Left ventricle myocardium superior (tissue), 1 donor: Measurements from ENCODE around the gene KHK. TPM values are rescaled to one million over a fixed set of nuclear protein-coding genes. Genes with fewer than 3 reads are reported as not detected.
"Not testable (repeated sequence)": the region's sequence is repeated elsewhere in the genome, so short reads cannot be mapped to it uniquely, and the experiment has no call there.

Source experiments
- ATAC-seq: fragments of 200-7000 bp; cut with Tn5 transposase; one replicate; pipeline ENCODE4 v1.9.1; 2020; ENCODE audit warnings: mild to moderate bottlenecking, moderate library complexity
- DNase-seq: peaks from one replicate; pipeline ENCODE4 v3.0.0-alpha.2; 2020
- intact Hi-C: fragments of 100-400 bp; cut with micrococcal nuclease; formaldehyde crosslinking; loops from one replicate; pipeline ENCODE4 v1.11.0; 2022
- total RNA-seq: library from RNA; stranded (reverse); fragmentation: NEBNext Ultra II Directional; extraction: Animal tissue kit (Norgen Biotek cat#: 25700); gene quantifications from one replicate; pipeline ENCODE4 v1.2.1, GENCODE V29; 2021
- donor health status: DM: no; HTN: yes; CAD: no; lungs with severe emphysema.

KHK gene
- total RNA-seq, 1 donor from 2014 or later = 4.0 TPM

GRCh38 chr2:27091746-27092695, 5.4 kb downstream of the KHK start:
- intact Hi-C loops = loop anchor here (10.0 kb wide), 2 partner anchors 93 to 193 kb away; partner anchors contain the start of gene TRIM54
- DNase-seq = no peak

GRCh38 chr2:27092696-27093429, 6.3 kb downstream of the KHK start:
- intact Hi-C loops = loop anchor here (10.0 kb wide), 2 partner anchors 92 to 192 kb away; partner anchors contain the start of gene TRIM54
- DNase-seq (no peak), ATAC-seq (no peak)

More at GRCh38 chr2:27091746-27092695, 5.4 kb downstream of the KHK start:
- ATAC-seq = no peak

- ATAC-seq (no peak), DNase-seq (no peak)
- intact Hi-C loops = loop anchor here (10.0 kb wide), 2 partner anchors 91 to 191 kb away; partner anchors contain the start of gene TRIM54
Observed at GRCh38 chr2:27093430-27094352, 7.1 kb downstream of the KHK start.

- intact Hi-C loops = loop anchor here (10.0 kb wide), 2 partner anchors 90 to 190 kb away; partner anchors contain the start of gene TRIM54
- DNase-seq (no peak), ATAC-seq (no peak)
Observed at GRCh38 chr2:27094353-27094984, 7.9 kb downstream of the KHK start.

GRCh38 chr2:27095427-27095744, 8.8 kb downstream of the KHK start:
- ATAC-seq = no peak

GRCh38 chr2:27095745-27096651, 9.4 kb downstream of the KHK start:
- intact Hi-C loops = loop anchor here (10.0 kb wide), 2 partner anchors 89 to 189 kb away; partner anchors contain the start of gene TRIM54
- peak; percentile 87 for ATAC-seq
- peak; percentile 70 for DNase-seq

More at GRCh38 chr2:27095427-27095744, 8.8 kb downstream of the KHK start:
- DNase-seq = no peak
- intact Hi-C loops = loop anchor here (10.0 kb wide), 2 partner anchors 89 to 189 kb away; partner anchors contain the start of gene TRIM54

- intact Hi-C loops = loop anchor here (10.0 kb wide), 2 partner anchors 88 to 188 kb away; partner anchors contain the start of gene TRIM54
- ATAC-seq = peak; percentile 16
- DNase-seq = no peak
Observed at GRCh38 chr2:27096748-27097297, 10.3 kb downstream of the KHK start.

GRCh38 chr2:27097341-27097740, 10.8 kb downstream of the KHK start:
- DNase-seq (no peak), ATAC-seq (no peak)
- intact Hi-C loops = loop anchor here (10.0 kb wide), 2 partner anchors 87 to 187 kb away; partner anchors contain the start of gene TRIM54

- no peak for ATAC-seq
- no peak for DNase-seq
- intact Hi-C loops = loop anchor here (10.0 kb wide), 2 partner anchors 85 to 185 kb away; partner anchors contain the start of gene TRIM54
Observed at GRCh38 chr2:27099334-27099955, 12.9 kb downstream of the KHK start.

- ATAC-seq (no peak), DNase-seq (no peak)
- intact Hi-C loops = no loop called here
Observed at GRCh38 chr2:27100036-27100435, 13.5 kb downstream of the KHK start.

GRCh38 chr2:27102329-27102728, 15.8 kb downstream of the KHK start:
- ATAC-seq (no peak), DNase-seq (no peak)
- intact Hi-C loops = no loop called here

- intact Hi-C loops = no loop called here
- ATAC-seq = no peak
- DNase-seq = no peak
Observed at GRCh38 chr2:27105981-27106380, 19.4 kb downstream of the KHK start.

- no peak for DNase-seq
- no peak for ATAC-seq
- intact Hi-C loops = no loop called here
Observed at GRCh38 chr2:27108221-27108620, 21.6 kb downstream of the KHK start.

- DNase-seq (no peak), ATAC-seq (no peak)
- intact Hi-C loops = no loop called here
Observed at GRCh38 chr2:27109083-27109482, 22.5 kb downstream of the KHK start.

- DNase-seq, ATAC-seq, intact Hi-C loops: not testable (repeated sequence)
Observed at GRCh38 chr2:27110603-27111352, 24.2 kb downstream of the KHK start.
